ENCODE results near the gene ST6GALNAC4. TPM values are rescaled to one million over a fixed set of nuclear protein-coding genes. Genes with fewer than 3 reads are reported as not detected.

ST6GALNAC4 gene
- total RNA-seq, 1 donor from 2014 or later = 17.5 TPM

GRCh38 chr9:127912882-127913281, 4.0 kb downstream of the ST6GALNAC4 start:
- no peak for DNase-seq (ENCODE audit: extremely low spot score, unreplicated experiment)
- H3K4me3 Mint-ChIP-seq = no peak overlapping the region
- peaks cover 5% of the 10 kb centered on the region for H3K36me3 Mint-ChIP-seq
- no peak for TF ChIP-seq CTCF (conservative IDR thresholded peaks at IDR 0.05)
- H3K27me3 Mint-ChIP-seq = no peaks in the 10 kb centered on the region
- H3K9me3 Mint-ChIP-seq = no peaks in the 10 kb centered on the region
- peak overlapping the region; percentile 53 for H3K27ac Mint-ChIP-seq
- peaks cover 15% of the 10 kb centered on the region for H3K4me1 Mint-ChIP-seq (ENCODE audit: unreplicated experiment)

GRCh38 chr9:127912296-127912695, 4.5 kb downstream of the ST6GALNAC4 start:
- H3K4me1 Mint-ChIP-seq (ENCODE audit: unreplicated experiment) = peaks cover 15% of the 10 kb centered on the region
- H3K9me3 Mint-ChIP-seq = no peaks in the 10 kb centered on the region
- H3K4me3 Mint-ChIP-seq = no peak overlapping the region
- no peak overlapping the region for H3K27ac Mint-ChIP-seq
- peaks cover 5% of the 10 kb centered on the region for H3K36me3 Mint-ChIP-seq
- no peak for TF ChIP-seq CTCF (conservative IDR thresholded peaks at IDR 0.05)
- no peaks in the 10 kb centered on the region for H3K27me3 Mint-ChIP-seq
- DNase-seq (ENCODE audit: extremely low spot score, unreplicated experiment) = no peak

- peaks cover 5% of the 10 kb centered on the region for H3K36me3 Mint-ChIP-seq
- H3K9me3 Mint-ChIP-seq = no peaks in the 10 kb centered on the region
- peak overlapping the region; percentile 44 for H3K27ac Mint-ChIP-seq
- H3K4me3 Mint-ChIP-seq = no peak overlapping the region
- H3K27me3 Mint-ChIP-seq = no peaks in the 10 kb centered on the region
- no peak for TF ChIP-seq CTCF (conservative IDR thresholded peaks at IDR 0.05)
- H3K4me1 Mint-ChIP-seq (ENCODE audit: unreplicated experiment) = peaks cover 10% of the 10 kb centered on the region
- no peak for DNase-seq (ENCODE audit: extremely low spot score, unreplicated experiment)
These were observed 6.1 kb downstream of the ST6GALNAC4 start for GRCh38 chr9:127910613-127911205.

- H3K27me3 Mint-ChIP-seq = no peaks in the 10 kb centered on the region
- H3K9me3 Mint-ChIP-seq = no peaks in the 10 kb centered on the region
- no peak overlapping the region for H3K27ac Mint-ChIP-seq
- H3K36me3 Mint-ChIP-seq = peaks cover 5% of the 10 kb centered on the region
- peaks cover 15% of the 10 kb centered on the region for H3K4me1 Mint-ChIP-seq (ENCODE audit: unreplicated experiment)
- DNase-seq (ENCODE audit: extremely low spot score, unreplicated experiment) = no peak
- TF ChIP-seq CTCF (conservative IDR thresholded peaks at IDR 0.05) = no peak
- no peak overlapping the region for H3K4me3 Mint-ChIP-seq
These were observed 7.0 kb downstream of the ST6GALNAC4 start for GRCh38 chr9:127909839-127910273.

GRCh38 chr9:127908660-127908926, 8.2 kb downstream of the ST6GALNAC4 start:
- H3K27me3 Mint-ChIP-seq = no peaks in the 10 kb centered on the region
- no peak overlapping the region for H3K27ac Mint-ChIP-seq

More at GRCh38 chr9:127908660-127908926, 8.2 kb downstream of the ST6GALNAC4 start:
- no peaks in the 10 kb centered on the region for H3K9me3 Mint-ChIP-seq
- H3K4me3 Mint-ChIP-seq = no peak overlapping the region
- no peak for TF ChIP-seq CTCF (conservative IDR thresholded peaks at IDR 0.05)
- H3K4me1 Mint-ChIP-seq (ENCODE audit: unreplicated experiment) = peaks cover 27% of the 10 kb centered on the region
- H3K36me3 Mint-ChIP-seq = peaks cover 5% of the 10 kb centered on the region
- DNase-seq (ENCODE audit: extremely low spot score, unreplicated experiment) = no peak

All from type B pancreatic cell (in vitro differentiated cells).